GM21825 (cell line): ENCODE measurements around the gene OPRD1.
"Not testable (repeated sequence)": the region's sequence is repeated elsewhere in the genome, so short reads cannot be mapped to it uniquely, and the experiment has no call there.

ENCODE experiments used
- ATAC-seq: cut with Tn5 transposase; IDR thresholded peaks from one replicate; pipeline ENCODE4 v1.9.1; 2021; ENCODE audit warnings: mild to moderate bottlenecking, moderate library complexity; ENCODE audit not compliant: unreplicated experiment

Gene OPRD1

GRCh38 chr1:28800324-28800723 is 11.6 kb upstream of the OPRD1 start:
- ATAC-seq = no peak

GRCh38 chr1:28801461-28801860 is 10.5 kb upstream of the OPRD1 start:
- ATAC-seq = no peak

GRCh38 chr1:28803051-28803450 is 8.9 kb upstream of the OPRD1 start:
- no peak for ATAC-seq

GRCh38 chr1:28803662-28804061 is 8.3 kb upstream of the OPRD1 start:
- ATAC-seq = no peak

- ATAC-seq = no peak
Observed at GRCh38 chr1:28804071-28804470, 7.9 kb upstream of the OPRD1 start.

GRCh38 chr1:28807046-28807445 is 4.9 kb upstream of the OPRD1 start:
- ATAC-seq = no peak

- no peak for ATAC-seq
Observed at GRCh38 chr1:28807986-28808385, 4.0 kb upstream of the OPRD1 start.

- ATAC-seq = no peak
Observed at GRCh38 chr1:28811369-28811765, 603 bp upstream of the OPRD1 start.

- no peak for ATAC-seq
Observed at GRCh38 chr1:28812669-28813468, 899 bp downstream of the OPRD1 start.

- ATAC-seq = no peak
Observed at GRCh38 chr1:28813931-28814465, 2.0 kb downstream of the OPRD1 start.

GRCh38 chr1:28815533-28816185 is 3.7 kb downstream of the OPRD1 start:
- ATAC-seq = no peak

GRCh38 chr1:28817133-28817532 is 5.2 kb downstream of the OPRD1 start:
- no peak for ATAC-seq

GRCh38 chr1:28819020-28819419 is 7.0 kb downstream of the OPRD1 start:
- ATAC-seq = no peak

- ATAC-seq = no peak
Observed at GRCh38 chr1:28822799-28823198, 10.8 kb downstream of the OPRD1 start.

GRCh38 chr1:28824061-28824460 is 12.1 kb downstream of the OPRD1 start:
- ATAC-seq = not testable (repeated sequence)

- ATAC-seq = not testable (repeated sequence)
Observed at GRCh38 chr1:28828227-28828858, 16.4 kb downstream of the OPRD1 start.

- no peak for ATAC-seq
Observed at GRCh38 chr1:28830814-28831213, 18.8 kb downstream of the OPRD1 start.

GRCh38 chr1:28832966-28833365 is 21.0 kb downstream of the OPRD1 start:
- ATAC-seq = no peak

GRCh38 chr1:28833381-28833780 is 21.4 kb downstream of the OPRD1 start:
- ATAC-seq = no peak

- no peak for ATAC-seq
Observed at GRCh38 chr1:28835237-28835650, 23.3 kb downstream of the OPRD1 start.

GRCh38 chr1:28836421-28836956 is 24.5 kb downstream of the OPRD1 start:
- no peak for ATAC-seq
